Measurements from ENCODE around the gene KIF21B.

The KIF21B gene

DNA sequence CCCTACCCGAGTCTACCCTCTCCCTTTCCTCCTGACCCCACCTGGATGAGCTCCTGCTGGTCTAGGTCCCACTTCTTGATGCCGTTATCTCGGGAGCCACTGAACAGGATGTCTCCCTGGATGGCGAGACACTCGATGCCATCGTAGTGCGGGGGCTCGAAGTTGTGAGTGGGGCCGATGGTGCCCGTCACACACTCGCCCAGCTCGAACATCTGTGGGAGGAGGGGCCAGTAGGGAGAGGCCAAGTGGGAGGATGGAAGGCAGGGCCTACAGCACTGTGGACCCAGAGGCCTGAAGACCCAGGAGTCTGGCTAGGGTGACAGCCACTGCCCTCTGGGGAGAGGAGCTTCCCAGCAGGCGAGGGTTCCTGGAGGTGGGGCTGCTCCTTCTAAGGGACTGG, 48.1 kb downstream of the KIF21B start:
- TF ChIP-seq, protein P1, sequence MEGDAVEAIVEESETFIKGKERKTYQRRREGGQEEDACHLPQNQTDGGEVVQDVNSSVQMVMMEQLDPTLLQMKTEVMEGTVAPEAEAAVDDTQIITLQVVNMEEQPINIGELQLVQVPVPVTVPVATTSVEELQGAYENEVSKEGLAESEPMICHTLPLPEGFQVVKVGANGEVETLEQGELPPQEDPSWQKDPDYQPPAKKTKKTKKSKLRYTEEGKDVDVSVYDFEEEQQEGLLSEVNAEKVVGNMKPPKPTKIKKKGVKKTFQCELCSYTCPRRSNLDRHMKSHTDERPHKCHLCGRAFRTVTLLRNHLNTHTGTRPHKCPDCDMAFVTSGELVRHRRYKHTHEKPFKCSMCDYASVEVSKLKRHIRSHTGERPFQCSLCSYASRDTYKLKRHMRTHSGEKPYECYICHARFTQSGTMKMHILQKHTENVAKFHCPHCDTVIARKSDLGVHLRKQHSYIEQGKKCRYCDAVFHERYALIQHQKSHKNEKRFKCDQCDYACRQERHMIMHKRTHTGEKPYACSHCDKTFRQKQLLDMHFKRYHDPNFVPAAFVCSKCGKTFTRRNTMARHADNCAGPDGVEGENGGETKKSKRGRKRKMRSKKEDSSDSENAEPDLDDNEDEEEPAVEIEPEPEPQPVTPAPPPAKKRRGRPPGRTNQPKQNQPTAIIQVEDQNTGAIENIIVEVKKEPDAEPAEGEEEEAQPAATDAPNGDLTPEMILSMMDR (conservative IDR thresholded peaks at IDR 0.05) = no peak

GRCh38 chr1:200974711-200975110, 48.8 kb downstream of the KIF21B start:
- H3K27ac ChIP-seq = no peak overlapping the region

More for the DNA sequence above, 48.1 kb downstream of the KIF21B start:
- H3K27ac ChIP-seq = no peak overlapping the region

GRCh38 chr1:200973937-200974657, 49.4 kb downstream of the KIF21B start:
- TF ChIP-seq, protein P1 (conservative IDR thresholded peaks at IDR 0.05) = no peak
- no peak overlapping the region for H3K27ac ChIP-seq

More at GRCh38 chr1:200974711-200975110, 48.8 kb downstream of the KIF21B start:
- TF ChIP-seq, protein P1 (conservative IDR thresholded peaks at IDR 0.05) = no peak

GRCh38 chr1:200972985-200973742, 50.4 kb downstream of the KIF21B start:
- no peak overlapping the region for H3K27ac ChIP-seq

GRCh38 chr1:200971955-200972711, 51.4 kb downstream of the KIF21B start:
- H3K27ac ChIP-seq = peak overlapping the region; percentile 35; the same call in 1 of the 2 replicates
- TF ChIP-seq, protein P1 (conservative IDR thresholded peaks at IDR 0.05) = peak; percentile 85

More at GRCh38 chr1:200972985-200973742, 50.4 kb downstream of the KIF21B start:
- TF ChIP-seq, protein P1 (conservative IDR thresholded peaks at IDR 0.05) = no peak

DNA sequence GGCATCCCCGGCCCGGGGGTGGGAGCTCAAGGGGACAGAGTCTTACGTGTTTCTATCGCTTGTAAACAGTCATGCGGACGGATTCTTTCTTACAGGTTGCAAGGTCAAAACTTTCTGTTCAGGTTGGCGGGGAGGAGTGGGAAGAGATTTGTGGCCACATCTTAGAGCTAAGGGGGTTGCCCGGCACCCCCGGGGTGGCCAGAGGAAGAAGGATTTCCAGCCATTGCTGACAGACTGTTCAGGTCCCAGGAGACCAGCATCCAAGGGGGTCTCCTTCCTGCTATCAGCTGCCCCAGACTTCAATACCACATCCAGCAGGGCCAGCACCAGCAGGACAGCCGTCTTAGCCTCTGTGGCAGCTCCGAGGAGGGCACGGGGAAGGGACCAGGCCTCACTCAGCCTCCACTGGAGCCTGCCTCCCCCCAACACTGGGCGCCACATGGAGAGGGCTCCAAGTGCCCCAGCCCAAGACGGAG, 52.0 kb downstream of the KIF21B start:
- no peak overlapping the region for H3K27ac ChIP-seq
- TF ChIP-seq, protein P1 (conservative IDR thresholded peaks at IDR 0.05) = no peak
